ENCODE measurements around the gene KRTAP5-3. TPM values are rescaled to one million over a fixed set of nuclear protein-coding genes. Genes with fewer than 3 reads are reported as not detected.

The KRTAP5-3 gene
- total RNA-seq, 4 donors from 2014 or later: not detected

DNA sequence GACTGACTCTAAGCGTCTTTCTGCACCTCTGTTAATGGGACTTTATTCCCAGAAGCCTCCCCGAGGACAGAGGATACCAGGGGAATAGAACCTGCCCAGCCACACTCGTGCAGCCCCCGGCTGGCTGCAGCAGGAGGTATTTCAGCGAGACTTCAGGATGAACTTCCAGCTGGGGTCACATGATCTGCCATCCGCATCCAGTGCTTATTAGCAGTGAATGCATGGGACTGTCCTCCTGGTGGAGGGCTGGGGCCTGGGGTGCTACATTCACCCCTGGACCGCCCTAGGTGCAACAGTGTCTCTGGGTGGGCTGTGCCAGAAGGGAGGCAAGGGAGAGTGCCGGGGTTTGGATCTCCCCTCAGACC, 37.8 kb downstream of the KRTAP5-3 start:
- TF ChIP-seq, protein P1, sequence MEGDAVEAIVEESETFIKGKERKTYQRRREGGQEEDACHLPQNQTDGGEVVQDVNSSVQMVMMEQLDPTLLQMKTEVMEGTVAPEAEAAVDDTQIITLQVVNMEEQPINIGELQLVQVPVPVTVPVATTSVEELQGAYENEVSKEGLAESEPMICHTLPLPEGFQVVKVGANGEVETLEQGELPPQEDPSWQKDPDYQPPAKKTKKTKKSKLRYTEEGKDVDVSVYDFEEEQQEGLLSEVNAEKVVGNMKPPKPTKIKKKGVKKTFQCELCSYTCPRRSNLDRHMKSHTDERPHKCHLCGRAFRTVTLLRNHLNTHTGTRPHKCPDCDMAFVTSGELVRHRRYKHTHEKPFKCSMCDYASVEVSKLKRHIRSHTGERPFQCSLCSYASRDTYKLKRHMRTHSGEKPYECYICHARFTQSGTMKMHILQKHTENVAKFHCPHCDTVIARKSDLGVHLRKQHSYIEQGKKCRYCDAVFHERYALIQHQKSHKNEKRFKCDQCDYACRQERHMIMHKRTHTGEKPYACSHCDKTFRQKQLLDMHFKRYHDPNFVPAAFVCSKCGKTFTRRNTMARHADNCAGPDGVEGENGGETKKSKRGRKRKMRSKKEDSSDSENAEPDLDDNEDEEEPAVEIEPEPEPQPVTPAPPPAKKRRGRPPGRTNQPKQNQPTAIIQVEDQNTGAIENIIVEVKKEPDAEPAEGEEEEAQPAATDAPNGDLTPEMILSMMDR (IDR thresholded peaks at IDR 0.05): no peak
- ATAC-seq (ENCODE audit: low FRiP score): no peak
- no peak for DNase-seq (ENCODE audit: low spot score)

- ATAC-seq (ENCODE audit: low FRiP score) (no peak), DNase-seq (ENCODE audit: low spot score) (no peak)
- TF ChIP-seq, protein P1 (IDR thresholded peaks at IDR 0.05): no peak
These were observed 38.2 kb downstream of the KRTAP5-3 start for GRCh38 chr11:1570001-1570453.

- DNase-seq (ENCODE audit: low spot score) (no peak), ATAC-seq (ENCODE audit: low FRiP score) (no peak)
- TF ChIP-seq, protein P1 (IDR thresholded peaks at IDR 0.05): no peak
These were observed 38.9 kb downstream of the KRTAP5-3 start for GRCh38 chr11:1569251-1569780.

- TF ChIP-seq, protein P1 (IDR thresholded peaks at IDR 0.05): no peak
- DNase-seq (ENCODE audit: low spot score) (no peak), ATAC-seq (ENCODE audit: low FRiP score) (no peak)
These were observed 39.8 kb downstream of the KRTAP5-3 start for GRCh38 chr11:1568441-1568911.

GRCh38 chr11:1567721-1568100, 40.6 kb downstream of the KRTAP5-3 start:
- no peak for DNase-seq (ENCODE audit: low spot score)
- no peak for ATAC-seq (ENCODE audit: low FRiP score)
- TF ChIP-seq, protein P1 (IDR thresholded peaks at IDR 0.05): no peak

DNA sequence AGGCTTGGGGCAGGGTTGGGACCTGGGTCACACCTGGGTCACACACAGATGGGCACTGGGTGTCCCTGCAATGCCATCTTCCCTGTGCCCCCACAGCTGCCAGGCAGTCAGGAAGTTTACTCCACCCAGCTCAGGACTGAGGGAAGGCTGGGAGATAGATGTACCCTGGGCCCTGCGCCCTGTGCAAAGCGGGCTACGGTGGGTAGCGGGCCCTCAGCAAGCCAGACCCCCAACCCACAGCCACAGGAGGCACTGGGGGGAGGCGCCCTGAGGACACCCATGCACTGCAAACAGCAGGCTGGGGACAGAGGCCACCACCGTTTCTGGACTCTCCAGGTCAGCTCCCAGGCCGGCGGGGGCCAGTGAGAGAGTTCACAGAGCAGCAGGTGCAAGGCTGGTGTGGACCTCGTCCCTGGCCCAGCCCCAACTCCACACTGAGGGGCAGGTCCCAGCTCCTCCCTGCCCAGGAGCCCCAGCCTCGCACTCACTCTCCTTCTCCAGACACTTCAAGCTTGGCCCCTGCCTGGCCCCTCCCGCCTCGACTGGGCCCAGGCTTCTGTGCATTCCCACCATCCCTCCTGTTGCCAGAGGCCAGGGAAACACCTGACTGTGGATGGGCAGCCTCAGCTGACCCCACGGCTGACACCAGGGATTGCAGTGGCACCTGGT, 41.1 kb downstream of the KRTAP5-3 start:
- ATAC-seq (ENCODE audit: low FRiP score) (no peak), DNase-seq (ENCODE audit: low spot score) (no peak)
- TF ChIP-seq, protein P1 (IDR thresholded peaks at IDR 0.05): no peak
